Central memory CD4-positive, alpha-beta T cell (primary cell): ENCODE results near the gene AQP3.
"Not testable (repeated sequence)": the region's sequence is repeated elsewhere in the genome, so short reads cannot be mapped to it uniquely, and the experiment has no call there.

Experiments
- DNase-seq: peaks from one replicate; pipeline ENCODE4 v3.0.0; 2022

AQP3 gene

DNA sequence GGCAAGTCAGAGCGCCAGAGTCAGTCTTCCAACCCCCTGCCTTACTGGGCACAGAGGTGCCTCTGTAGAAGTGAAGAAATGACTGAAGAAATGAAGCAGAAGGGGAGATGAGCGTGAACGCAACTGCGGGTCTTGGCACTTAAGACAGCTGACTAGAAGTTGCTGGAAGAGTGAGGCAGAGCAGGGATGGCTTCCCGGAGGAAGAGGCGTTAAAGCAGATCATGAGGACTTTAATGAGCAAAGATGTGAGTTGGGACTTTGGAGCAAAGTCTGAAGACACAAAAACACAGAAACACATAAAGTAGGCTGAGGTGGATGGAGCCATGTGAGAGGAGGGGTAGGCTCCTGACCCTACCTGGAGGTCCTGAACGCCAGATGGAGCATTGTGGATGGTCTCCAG, 7.2 kb downstream of the AQP3 start:
- DNase-seq = no peak

DNA sequence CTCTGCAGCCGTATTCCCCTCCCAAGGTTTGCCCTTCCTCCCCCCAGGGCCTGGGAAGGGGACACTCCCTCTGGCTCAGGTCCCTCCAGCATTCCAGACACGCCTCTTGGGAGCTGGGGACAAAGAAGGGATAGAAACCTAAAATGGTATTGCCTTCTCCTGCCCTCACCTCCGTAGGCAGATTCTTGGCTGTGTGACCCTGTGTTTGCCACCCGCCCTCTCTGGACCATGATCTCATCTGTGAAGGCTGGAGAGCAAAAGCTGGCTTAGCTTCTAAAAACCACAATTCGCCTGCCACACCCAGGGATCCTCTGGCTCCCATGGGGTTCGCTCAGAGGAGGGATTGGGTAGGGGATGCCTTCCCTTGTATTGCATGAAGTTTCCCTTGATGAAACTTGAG, 7.7 kb downstream of the AQP3 start:
- no peak for DNase-seq

DNA sequence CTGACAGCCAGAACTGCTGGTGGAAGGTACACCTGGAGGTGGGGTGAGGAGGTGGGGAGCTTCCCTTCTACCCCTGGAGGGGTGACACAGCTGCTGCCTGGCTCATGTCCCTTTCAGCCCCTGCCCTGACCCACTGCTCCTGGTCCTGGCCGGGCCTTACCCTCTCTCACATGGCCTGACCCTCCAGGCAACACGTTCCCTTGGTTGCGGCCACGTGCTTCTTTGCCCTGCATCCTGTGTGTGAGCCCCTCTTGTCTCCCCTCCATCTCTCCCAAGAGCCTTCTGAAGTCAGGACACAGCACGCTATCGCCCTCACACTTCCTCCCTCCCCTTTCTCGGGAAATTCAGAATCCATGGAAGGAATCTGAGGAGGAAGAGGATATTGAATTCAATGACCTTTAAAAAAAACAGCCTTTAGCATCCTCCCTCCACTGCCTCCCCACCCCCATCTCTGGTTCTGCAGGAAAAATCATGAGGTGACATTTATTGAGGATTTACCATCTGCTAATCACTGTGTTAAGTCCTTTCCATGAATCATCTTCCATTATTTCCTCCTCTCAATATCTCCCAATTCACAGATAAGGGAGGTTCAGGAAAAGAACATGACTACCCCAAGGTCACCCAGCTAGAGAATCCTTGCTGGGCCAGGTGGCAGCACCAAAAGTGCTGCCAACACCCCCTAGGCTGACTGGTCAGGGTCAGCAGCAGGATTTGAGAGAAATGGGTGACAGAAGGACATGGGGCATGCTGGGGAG, 8.3 kb downstream of the AQP3 start:
- no peak for DNase-seq

DNA sequence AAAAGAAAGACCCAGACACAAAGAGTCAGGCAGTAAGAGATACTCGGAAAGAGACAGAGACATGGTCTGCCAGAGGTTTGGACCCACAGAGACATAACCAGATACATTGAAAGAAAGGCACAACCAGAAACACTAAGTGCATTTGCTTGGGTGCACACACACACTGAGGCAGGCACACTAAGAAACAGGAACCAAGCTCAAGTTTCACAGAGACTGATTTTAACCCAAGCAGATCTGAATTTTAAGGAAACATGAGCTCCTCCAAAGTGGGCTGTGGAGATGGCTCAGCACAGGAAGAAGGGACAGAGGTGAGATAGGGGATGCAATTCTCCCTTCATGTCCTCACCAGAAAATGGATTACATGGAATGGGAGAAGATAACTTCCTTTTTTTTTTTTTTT, 9.5 kb downstream of the AQP3 start:
- no peak for DNase-seq

DNA sequence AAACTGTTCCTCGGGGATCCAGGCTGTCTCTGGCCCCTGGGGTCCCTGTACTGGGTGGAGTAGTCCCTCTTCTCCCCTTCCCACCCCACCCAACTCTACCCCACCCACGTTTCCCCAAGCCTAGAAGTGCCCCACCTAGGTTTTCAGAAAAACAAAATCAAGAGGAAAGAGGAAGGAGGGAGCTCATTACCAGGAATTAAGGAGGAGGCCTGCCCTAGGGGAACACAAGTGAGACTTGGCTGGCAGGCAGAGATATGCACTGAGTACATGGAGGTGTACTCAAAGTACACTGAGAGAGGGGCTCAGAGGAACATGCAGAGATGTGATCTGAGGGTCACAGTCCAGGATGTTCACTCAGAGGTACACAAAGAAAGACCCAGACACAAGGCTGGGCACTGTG, 10.2 kb downstream of the AQP3 start:
- DNase-seq = no peak

DNA sequence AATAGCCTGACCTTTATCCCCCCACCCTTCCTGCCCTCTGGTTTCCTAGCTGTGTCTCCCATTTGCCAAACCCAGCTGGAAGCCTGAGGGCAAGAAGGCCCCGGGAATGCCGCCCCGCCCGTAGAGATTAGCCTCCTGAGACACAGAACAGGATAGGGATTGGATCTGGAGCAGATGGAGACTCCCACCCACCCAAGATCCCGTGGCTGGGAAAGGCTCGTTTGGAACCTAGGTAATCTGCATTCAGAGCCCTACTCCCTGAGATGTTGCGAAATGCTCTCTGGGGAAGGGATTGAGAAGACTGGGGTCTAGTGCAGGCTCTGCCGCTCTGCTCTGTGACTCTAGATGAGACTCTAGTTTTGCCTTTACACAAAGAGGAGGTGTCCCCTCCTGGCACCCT, 10.9 kb downstream of the AQP3 start:
- no peak for DNase-seq

DNA sequence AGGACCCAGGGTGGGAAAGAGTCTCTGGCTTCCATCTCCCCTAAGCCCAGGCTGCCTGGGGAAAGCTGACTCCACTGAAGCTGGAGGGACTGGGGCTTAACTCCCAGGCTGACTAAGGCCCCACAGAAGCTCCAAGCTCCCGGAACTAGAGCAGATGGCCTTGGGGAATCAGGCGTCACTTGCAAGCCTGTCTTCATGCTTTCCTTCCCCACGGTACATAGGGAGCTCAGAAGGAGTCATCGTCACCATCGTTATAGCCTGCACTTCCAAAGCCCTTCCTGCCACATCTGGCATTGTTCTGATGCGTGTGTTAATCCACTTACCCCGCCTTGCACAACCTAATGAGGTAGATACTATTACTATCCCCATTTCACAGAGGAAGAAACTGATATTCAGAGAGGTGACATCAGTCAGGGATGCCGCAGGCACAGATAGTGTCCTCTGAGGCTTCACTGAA, 11.5 kb downstream of the AQP3 start:
- no peak for DNase-seq

DNA sequence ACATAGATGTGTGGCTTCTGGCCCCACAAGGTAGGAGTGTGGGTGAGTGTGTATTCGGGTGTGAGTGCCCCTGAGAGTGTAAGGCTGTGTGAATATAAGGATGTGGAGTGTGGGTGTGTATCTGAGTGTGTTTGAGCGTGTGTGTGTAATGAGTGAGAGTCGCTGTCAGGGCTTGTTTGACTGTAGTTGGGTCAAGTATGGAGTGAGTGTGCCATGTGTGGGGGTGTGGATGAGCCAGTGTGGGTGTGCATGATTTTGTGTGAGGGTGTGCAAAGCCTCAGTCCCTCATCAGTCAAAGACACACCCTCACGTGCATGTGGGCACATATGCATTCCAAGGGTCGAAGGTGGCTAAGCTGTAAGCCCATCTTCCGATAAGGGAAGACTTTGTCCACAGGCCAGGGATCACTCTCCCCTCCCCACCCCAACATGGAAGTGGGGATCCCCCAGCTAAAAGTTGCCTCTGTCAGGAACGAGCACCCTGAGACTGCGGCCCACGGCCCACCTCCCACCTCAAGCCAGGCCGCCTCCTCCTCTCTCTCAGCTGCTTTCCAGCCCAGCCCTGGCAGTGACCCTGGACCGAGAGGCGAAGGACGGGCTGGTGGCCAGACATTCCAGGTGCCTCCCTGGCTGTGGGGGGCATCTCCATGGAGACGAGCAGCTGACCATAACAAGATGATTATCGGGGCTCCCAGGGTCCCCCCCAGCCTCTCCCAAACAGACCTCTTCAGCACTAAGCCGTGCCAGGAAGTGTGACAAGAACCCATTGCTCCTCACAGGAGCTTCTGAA, 12.9 kb downstream of the AQP3 start:
- DNase-seq = no peak

DNA sequence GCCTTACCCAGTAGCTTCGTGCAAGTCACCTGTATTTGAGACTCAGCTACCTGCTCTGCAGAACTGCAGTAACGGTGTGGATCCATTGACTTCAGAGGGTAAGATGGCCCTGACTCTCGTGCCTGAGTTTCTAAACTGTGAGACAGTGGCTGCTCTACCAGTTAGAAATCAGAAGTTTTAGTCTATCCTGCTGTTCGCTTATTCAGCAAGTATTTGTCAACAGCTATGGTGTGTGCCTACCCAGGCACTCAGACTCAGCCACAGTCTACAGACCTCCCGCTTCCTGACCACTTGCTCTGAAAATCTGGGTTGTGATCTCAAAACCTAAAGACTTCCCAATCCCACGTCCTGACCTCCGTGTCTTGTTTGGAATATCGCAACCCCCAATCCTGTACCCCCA, 13.5 kb downstream of the AQP3 start:
- DNase-seq = no peak

DNA sequence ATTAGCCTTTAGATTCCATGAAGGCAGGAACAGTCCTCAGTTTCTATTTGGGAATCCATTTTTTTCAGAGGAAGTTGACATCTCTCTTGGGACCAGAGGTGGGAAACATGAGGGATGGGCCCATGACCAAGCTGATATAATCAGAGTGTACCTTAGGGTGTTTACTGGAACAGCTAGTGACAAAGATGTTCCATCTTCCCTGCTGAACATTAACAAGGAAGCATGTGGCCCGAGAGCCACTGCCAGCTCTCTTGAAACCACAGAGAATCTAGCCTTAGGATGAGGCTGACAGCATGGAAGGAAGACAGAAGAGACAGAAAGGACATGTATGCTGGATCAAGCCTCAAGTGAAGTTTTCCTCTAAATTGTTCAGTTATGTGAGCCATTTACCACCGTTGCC, 16.0 kb downstream of the AQP3 start:
- DNase-seq = no peak

DNA sequence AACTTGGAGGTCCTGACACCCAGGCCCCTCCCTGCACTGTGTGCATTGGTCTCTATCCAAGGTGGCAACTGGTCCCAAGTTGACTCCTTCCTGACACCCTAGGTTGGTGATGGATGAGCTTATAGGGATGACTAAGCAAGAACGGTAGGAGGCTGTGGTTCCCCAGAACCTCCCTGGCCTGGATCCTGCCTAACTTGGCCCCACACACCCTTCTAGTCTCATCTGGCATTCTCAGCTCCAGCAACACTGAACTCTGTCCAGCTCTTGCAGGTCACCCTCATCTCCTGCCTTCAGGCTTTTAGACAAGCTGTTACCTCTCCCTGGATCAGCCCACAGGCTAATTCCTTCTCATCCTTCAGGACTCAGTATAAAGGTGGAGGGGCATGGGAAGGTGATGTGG, 16.5 kb downstream of the AQP3 start:
- DNase-seq = no peak

DNA sequence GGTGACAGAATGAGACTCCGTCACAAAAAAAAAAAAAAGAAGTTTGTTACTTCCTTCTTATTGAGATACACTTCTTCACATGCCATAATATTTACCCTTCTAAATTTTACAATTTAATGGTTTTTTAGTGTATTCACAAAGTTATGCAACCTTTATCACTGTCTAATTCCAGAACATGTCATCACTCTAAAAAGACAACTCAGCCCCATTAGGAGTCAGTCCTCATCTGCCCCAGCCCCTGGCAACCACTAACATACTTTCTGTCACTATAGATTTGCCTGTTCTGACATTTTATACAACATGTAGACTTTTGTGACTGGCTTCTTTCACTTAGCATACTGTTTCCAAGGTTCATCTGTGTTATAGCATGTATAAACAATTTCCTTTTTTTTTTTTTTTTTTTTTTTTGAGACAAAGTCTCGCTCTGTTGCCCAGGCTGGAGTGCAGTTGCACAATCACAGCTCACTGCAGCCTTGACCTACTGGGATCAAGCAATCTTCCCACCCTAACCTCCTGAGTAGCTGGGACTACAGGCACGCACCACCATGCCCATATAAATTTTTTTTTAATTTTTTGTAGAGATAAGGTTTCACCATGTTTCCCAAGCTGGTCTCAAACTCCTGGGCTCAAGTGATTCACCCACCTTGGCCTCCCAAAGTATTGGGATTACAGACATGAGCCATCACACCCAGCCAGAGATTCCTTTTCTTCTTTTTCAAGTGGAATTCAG, 18.0 kb downstream of the AQP3 start:
- DNase-seq = no peak

DNA sequence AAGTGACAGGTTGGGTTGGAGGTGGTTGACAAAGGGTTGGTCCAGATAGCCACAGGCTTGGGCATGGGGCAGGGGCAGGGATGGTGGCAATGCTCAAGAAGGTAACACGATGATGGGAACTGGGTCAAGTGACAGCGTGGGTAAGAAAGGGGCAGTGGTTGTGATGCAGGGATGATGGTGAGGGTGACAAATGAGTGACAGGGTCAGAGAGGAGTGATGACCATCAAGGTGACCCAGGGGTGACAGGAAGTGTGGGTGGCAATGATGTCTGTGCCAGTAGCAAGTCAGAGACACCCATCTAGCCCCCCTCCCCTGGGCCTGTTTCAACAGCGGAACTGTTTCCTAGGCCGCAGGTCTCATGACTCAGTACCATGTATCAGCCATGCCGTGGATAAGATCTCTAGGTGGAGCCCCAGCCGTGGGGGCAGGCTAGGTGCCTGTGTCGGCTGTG, 20.5 kb downstream of the AQP3 start:
- DNase-seq = peak; percentile 11

DNA sequence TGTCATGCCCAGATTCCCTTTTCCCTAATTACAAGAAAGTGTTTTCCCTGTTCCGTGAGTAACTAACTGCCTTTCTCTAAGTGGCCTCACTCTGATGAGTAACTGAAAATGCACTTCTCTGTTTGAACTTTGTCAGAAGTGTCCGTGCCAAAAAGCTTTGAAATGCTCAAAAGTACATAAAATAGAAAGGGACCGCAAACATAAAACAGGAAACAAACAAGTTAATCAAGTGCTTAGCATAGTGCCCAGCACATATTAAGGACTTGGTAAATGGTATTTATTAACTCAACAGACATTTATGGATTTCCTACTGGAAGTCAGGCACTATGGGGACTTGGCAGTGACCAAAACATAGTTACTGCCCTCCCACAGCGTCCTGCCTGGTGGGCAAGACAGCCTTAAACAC, 22.3 kb downstream of the AQP3 start:
- DNase-seq = no peak

DNA sequence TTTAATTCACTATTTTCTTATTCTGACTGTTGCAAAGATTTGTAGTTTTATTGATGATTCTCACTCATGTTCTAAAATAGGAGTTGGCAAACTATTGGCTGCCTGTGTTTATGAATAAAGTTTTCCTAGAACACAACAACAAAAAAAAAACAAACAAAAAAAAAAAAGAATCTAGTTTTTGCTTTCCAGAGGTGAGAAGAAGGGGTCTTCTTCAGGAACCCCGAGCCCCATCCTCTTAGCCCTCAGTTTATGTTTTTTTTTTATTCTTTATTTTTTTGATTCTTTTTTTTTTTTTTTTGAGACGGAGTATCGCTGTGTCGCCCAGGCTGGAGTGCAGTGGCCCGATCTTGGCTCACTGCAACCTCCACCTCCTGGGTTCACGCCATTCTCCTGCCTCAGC, 22.9 kb downstream of the AQP3 start:
- not testable (repeated sequence) for DNase-seq

DNA sequence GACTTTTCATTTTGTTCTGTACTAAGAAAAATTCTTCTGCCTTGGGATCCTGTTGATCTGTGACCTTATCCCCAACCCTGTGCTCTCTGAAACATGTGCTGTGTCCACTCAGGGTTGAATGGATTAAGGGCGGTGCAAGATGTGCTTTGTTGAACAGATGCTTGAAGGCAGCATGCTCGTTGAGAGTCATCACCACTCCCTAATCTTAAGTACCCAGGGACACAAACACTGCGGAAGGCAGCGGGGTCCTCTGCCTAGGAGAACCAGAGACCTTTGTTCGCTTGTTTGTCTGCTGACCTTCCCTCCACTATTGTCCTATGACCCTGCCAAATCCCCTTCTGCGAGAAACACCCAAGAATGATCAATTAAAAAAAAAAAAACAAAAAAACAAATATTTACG, 23.4 kb downstream of the AQP3 start:
- DNase-seq = not testable (repeated sequence)

DNA sequence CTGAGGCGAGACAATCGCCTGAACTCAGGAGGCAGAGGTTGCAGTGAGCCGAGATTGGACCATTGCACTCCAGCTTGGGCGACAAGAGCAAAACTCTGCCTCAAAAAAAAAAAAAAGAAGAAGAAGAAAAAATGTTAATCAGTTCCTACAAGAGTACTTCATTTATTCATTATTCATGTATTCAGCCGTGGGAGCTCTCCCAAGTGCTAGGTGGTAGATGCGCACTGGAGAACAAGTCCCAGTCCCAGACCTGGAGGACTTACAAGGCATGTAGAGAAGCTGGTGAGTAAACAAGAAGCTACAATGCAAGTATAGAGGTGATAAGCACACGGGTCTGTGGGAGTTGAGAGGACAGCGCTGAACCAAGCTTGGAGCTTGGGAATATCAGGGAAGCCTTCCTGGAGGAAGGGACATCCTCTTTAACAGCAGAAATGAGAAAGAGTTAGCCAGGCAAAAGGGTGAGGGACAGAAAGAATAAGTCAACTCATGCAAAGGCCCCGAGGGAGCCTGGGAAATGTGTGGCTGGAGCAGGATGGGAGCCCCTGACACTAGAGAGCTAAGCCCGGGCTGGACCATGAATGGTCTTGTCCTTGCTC, 27.6 kb downstream of the AQP3 start:
- no peak for DNase-seq

DNA sequence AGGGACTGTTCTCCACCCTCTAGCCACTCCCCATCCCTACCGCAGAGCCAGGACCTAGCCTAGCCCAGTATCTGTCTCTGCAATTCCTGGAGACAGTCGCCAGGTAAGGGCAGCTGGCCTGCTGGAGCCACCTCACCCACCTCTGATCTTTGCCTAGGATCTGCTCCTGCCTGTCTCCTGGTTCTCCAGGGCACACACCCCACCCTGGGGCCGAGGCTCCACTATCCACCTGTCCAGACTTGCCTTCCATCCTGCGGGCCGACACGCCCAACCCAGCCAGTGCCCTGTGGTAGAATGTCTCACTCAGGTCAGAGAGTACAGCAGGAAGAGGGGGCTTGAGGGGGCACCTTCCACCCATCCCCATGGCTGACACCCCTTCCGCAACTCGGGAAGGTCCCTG, 29.3 kb downstream of the AQP3 start:
- DNase-seq = no peak

DNA sequence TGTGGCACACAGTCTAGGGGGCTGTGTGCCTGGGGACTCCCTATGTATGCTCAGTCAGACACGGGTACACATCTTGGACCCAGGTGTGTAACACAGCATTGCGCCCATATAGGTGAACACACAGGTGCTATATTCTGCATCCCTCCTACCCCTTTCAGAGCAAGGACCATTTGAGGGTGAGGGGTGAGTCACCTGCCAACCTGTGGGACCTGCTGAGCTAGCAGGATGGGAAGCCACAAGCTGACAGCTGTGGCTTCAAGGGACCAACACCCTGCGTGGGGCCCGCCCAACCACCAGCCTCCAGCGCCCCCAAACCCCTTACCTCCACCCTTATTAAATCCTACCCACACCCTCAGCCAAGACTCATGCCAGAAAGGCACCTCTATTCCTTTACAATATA, 30.4 kb downstream of the AQP3 start:
- DNase-seq = peak; percentile 57

DNA sequence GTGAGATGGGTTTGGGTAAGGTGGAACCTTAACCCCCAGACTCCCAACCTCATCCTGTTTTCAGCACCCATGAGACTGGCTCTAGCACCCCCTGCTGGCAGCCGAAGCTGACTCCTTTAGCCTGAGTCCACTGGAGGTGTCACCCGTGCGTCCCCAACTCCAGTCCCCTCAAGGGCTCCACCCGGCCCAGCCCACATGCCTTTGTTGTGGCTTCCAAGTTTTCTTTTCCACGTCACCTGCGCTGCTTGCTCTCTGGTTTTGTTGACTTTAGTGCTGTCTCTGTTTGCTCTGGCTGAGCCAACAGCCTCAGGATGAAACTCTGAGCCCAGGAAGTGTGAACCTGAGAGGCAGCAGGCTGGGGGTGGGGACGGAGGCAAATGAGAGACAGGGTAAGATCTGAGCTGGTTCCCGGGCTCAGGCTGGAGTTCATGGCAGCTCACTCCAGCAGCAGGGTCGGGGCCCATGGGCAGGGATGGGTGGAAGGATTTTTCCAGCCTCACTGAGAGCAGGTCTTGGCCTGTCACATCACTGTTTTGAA, 31.8 kb downstream of the AQP3 start:
- DNase-seq = peak; percentile 98

DNA sequence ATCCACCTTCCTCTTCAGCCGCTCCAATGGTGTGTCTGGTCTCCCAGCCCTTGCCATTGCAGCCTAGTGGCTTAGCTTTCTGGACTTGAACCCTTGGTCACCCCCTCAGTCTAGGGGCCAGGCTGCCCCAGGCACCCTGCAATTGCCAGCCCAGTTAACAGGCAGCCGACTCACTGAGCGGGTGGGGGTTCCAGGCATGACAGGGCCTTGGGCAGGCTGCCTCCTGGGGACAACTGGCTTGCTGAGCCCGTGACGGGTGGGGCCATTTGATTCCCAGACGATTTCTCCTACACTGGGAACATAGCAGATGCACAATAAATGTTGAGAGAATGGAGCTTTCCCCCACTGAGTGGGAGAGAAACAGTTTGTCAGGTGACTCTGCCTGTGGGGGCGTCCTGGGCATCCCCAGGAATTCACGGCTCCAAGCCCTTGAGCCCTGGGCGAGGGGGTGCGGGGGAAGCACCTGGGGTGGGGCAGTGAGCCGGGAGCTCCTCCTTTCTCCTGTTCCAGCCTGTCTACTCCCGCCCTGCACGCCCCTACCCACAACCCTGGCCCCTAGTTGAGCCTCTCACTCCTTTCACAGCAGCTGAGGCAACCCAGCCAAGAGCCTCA, 32.4 kb downstream of the AQP3 start:
- no peak for DNase-seq

DNA sequence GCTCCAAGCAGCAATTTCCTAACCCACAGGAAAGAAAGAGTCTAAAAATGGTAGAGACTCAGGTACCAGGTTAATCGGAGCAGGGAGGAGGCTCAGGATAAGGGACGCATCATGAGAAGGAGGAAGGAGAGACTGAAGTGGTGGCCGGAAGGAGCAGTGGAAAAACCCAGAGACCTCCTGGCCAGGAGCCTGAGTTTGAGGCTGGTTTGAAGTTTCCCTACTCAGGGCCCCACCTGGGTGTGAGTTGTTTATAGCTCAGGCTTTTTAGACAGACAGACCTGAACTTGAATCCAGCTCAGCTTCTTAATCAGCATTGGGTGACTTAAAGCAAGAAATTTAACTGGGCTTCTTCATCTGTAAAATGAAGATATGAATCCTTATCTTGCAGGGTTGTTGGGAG, 33.1 kb downstream of the AQP3 start:
- no peak for DNase-seq
